ENCODE data around the gene FSTL4.

DNA sequence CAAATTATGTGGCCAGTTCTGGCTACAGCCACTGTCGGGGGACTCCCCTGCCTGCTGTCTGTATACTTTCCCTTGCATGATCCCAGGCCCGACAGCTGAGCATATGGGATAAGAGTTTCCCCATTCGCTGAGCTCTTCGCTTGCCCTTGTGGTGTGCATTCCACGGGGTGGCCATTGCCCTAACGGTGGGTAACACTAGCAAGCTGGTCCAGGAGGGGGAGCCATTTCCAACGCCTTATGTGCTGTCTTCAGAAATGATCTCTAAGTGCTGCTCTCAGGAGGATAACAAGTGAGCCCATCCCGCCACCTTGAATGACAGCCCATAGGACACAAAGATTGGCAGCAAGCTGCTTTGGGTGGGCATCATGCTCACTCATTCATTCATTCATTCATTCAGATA lies 190.9 kb downstream of the FSTL4 start:
- no peak for TF ChIP-seq ESRRA (CRISPR knock-in tag; IDR thresholded peaks at IDR 0.05; ENCODE audit: low read depth)
- TF ChIP-seq SMAD1 (CRISPR knock-in tag; IDR thresholded peaks at IDR 0.05; ENCODE audit: borderline replicate concordance, low read depth), result no peak

Measured in HepG2 (cell line).